DND-41 (cell line): ENCODE measurements around the gene DTWD1.
"Not testable (repeated sequence)": the region's sequence is repeated elsewhere in the genome, so short reads cannot be mapped to it uniquely, and the experiment has no call there.

Source experiments
- CTCF ChIP-seq: IDR thresholded peaks from 2 replicates; pipeline ENCODE4 v1.5.1; 2012; ENCODE audit warnings: borderline replicate concordance, low read length, moderate library complexity, mild to moderate bottlenecking; ENCODE audit not compliant: poor library complexity, severe bottlenecking; ENCODE audit errors: extremely low read depth
- EZH2 ChIP-seq: IDR thresholded peaks from 3 replicates; pipeline ENCODE4 v1.6.1; 2012; ENCODE audit warnings: borderline replicate concordance, low read depth, mild to moderate bottlenecking, moderate library complexity, low read length, inconsistent platforms; ENCODE audit not compliant: severe bottlenecking

DNA sequence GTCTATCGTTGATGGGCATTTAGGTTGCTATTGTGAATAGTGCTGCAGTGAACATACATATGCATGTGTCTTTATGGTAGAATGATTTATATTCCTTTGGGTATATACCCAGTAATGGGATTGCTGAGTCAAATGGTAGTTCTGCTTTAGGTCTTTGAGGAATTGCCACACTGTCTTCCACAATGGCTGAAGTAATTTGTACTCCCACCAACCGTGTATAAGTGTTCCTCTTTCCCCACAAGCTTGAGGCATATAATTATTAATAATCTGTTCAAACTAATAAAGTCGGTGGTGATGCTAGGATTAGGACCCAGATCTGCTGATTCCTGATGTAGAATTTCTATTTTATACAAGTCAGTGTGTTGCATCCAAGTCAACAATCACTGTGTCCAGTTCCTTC lies 45.6 kb downstream of the DTWD1 start:
- not testable (repeated sequence) for TF ChIP-seq CTCF, EZH2
